ENCODE data around the gene STX2.
"Not testable (repeated sequence)": the region's sequence is repeated elsewhere in the genome, so short reads cannot be mapped to it uniquely, and the experiment has no call there.

Gene STX2

DNA sequence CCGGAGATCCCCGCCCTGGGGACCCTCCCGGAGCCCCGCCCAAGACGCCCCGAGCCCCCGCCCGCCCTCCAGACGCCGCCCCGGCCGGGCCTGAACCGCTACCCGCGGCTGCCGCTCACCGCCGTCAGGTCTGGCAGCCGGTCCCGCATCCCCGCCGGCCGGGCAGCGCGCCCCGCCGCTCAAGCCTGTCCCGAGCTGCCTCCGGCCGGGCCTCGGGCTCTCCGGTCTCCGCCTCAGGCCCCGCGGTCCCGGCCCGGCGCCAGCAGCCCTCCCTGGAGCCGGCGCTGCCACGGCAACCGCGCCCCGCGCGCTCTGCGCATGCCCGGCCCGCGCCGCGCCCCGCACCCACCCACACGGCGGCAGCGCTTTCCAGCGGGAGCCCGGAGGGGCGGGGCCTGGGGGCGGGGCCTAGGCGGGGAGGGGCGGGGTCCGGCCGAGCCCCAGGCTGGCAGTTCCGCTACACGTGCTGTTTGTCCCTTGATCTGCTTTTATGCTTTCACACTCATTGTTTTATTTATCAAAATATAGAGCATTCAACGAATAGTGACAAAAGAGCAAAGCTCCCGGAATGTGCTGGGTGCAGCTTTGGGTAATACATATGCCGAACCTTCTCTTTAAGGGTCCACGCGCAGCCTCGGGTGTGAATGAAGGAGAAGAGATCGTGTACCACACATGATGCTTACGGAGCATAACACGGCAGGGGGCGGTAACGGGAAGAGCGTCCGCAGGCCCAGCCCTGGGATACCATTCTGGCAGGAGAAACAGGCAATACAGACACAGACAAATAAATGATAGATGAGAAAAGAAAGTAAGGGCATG is at the start of gene STX2:
STX2 (minus strand) TSS at position 300 of the 819 bp plus-strand sequence; CDS start at position 149, 151 bp downstream.
- TF ChIP-seq CTCF (IDR thresholded peaks at IDR 0.05; ENCODE audit: low read length, missing control alignments): peak; percentile 38
- H3K4me3 ChIP-seq (replicated peaks; ENCODE audit: low read depth, low read length): peak within 1 kb of the TSS; percentile 86
- peak; percentile 81 for DNase-seq (ENCODE audit: low read depth)

DNA sequence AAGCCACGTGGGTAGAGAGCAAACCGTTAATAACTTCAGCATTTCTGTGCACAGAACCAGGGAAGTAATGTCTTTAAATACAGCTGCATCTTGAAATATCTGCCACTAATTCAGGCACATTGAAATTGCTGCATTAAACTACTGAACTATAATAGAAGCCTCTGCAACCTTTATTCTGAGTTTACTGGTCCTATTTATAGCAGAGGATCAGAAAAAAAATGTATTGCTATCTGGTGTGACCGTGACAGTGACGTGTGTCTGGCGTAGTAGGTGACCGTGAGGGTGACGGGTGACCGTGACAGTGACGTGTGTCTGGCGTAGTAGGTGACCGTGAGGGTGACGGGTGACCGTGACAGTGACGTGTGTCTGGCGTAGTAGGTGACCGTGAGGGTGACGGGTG is 48.1 kb upstream of the STX2 start:
- not testable (repeated sequence) for DNase-seq (ENCODE audit: low read depth); H3K4me3 ChIP-seq (replicated peaks; ENCODE audit: low read depth, low read length)

DNA sequence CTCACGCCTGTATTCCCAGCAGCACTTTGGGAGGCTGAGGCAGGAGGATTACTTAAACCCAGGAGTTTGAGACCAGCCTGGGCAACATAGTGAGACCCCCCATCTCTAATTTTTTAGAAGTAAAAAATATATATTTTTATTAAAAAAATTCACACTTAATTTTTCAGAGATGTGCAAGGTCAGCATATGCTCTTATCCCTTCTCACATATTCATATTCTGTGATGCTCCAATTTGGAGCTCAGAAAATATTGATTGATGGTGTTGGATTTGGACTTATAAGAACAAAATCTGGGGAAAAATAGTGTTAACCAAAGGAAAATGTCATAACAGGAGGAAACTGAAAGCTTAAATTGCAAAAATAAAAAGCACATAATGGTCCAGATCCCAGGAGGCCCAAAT is 42.5 kb upstream of the STX2 start:
- no peak overlapping the region for H3K4me3 ChIP-seq (replicated peaks; ENCODE audit: low read depth, low read length)
- no peak for TF ChIP-seq CTCF (IDR thresholded peaks at IDR 0.05; ENCODE audit: low read length, missing control alignments)
- DNase-seq (ENCODE audit: low read depth): no peak

DNA sequence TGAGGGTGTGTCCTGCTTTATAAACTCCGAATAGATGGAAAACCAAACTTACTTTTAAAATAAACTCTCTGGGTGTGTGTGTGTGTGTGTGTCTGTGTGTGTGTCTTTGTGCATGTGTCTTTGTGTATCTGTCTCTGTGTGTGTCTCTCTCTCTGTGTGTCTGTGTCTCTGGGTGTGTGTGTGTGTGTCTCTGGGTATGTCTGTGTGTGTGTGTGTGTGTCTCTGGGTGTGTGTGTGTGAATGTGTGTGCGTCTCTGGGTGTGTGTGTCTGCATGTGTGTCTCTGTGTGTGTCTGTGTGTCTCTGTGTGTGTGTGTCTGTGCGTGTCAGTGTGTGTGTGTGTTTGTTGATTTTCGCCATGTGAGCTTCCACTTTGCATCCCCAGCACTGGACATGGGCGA is 42.0 kb upstream of the STX2 start:
- no peak for TF ChIP-seq CTCF (IDR thresholded peaks at IDR 0.05; ENCODE audit: low read length, missing control alignments)
- H3K4me3 ChIP-seq (replicated peaks; ENCODE audit: low read depth, low read length): no peak overlapping the region
- no peak for DNase-seq (ENCODE audit: low read depth)

DNA sequence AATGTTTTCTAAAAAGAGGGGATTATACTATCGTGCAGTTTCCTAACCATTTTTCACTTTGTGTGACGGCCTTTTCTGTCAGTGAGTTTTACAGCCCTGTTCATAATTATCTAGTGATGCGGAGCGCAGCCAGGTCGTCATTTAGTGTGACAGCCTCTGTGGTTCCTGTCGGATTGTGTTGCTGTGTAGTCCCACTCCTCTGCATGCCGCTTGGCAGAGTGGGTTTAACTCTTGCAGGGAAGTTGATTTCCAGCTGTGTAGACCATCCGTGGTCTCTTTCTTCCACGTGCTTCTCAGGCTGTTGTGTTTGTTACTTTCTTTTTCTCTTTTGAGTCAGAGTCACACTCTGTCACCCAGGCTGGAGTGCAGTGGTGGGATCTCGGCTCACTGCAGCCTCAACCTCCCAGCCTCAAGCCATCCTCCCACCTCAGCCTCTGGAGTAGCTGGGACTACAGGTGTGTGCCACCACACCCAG is 41.4 kb upstream of the STX2 start:
- DNase-seq (ENCODE audit: low read depth): no peak
- peak overlapping the region; percentile 47 for H3K4me3 ChIP-seq (replicated peaks; ENCODE audit: low read depth, low read length)
- TF ChIP-seq CTCF (IDR thresholded peaks at IDR 0.05; ENCODE audit: low read length, missing control alignments): no peak

- peak overlapping the region; percentile 47 for H3K4me3 ChIP-seq (replicated peaks; ENCODE audit: low read depth, low read length)
- DNase-seq (ENCODE audit: low read depth): no peak
- TF ChIP-seq CTCF (IDR thresholded peaks at IDR 0.05; ENCODE audit: low read length, missing control alignments): no peak
Measured at GRCh38 chr12:130879781-130880389, 40.8 kb upstream of the STX2 start.

DNA sequence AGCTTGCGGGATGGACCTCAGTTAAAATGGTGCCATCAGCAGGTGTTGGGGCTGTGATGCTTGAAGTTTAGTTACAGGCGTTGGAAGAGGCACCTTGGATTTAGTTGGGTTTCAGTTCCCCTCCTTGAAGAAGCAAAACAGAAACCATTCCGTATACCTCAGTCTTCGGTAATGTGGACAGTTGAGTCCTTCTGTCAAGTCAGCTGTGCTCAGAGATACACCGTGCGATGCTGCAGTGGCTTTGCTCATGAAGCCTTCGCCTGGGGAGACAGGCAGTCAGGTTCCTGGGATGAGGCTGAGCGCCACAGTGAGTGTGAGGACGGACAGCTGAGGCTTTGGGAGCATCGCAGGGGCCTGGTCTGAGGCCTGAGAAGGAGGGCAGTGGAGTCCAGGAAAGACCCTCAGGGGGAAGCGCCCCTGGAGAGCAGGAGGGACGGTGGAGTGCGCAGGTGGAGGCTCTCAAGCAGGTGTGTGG is 40.2 kb upstream of the STX2 start:
- TF ChIP-seq CTCF (IDR thresholded peaks at IDR 0.05; ENCODE audit: low read length, missing control alignments): no peak
- DNase-seq (ENCODE audit: low read depth): no peak

More for the DNA sequence above, 40.2 kb upstream of the STX2 start:
- H3K4me3 ChIP-seq (replicated peaks; ENCODE audit: low read depth, low read length): no peak overlapping the region

Data from fibroblast of pulmonary artery (primary cell).